Upper lobe of left lung (tissue), 4 donors: Measurements from ENCODE around the gene MON1A.

Experiments used
- CTCF ChIP-seq, 6 experiments: fragments of 450-650 bp in 4 of 6; fragments of 200-600 bp in 2 of 6; sonication (generic) in 2 of 6; IDR thresholded peaks; one replicate each; pipeline ENCODE4 v1.5.1; 2016 to 2019; ENCODE audit warnings: antibody characterized with exemption in 6 of 6
- POLR2AphosphoS5 ChIP-seq, 2 donors: sonication (generic); formaldehyde crosslinking; IDR thresholded peaks; one replicate each; pipeline ENCODE4 v1.5.1; 2017; ENCODE audit warnings: antibody characterized with exemption in 2 of 2

GRCh38 chr3:49927798-49928197 lies 1.8 kb downstream of the MON1A start:
- TF ChIP-seq CTCF (IDR thresholded peaks at IDR 0.05), result no peak
- TF ChIP-seq POLR2AphosphoS5 (IDR thresholded peaks at IDR 0.05), result no peak
